ENCODE results near the gene ACVR1C. TPM values are rescaled to one million over a fixed set of nuclear protein-coding genes. Genes with fewer than 3 reads are reported as not detected.

ACVR1C gene
- total and polyA plus RNA-seq, 2 of the 8 experiments (the other 6 are each of a cell fraction or from before 2014, with no cell fraction given) = 0.21 to 0.52 TPM

DNA sequence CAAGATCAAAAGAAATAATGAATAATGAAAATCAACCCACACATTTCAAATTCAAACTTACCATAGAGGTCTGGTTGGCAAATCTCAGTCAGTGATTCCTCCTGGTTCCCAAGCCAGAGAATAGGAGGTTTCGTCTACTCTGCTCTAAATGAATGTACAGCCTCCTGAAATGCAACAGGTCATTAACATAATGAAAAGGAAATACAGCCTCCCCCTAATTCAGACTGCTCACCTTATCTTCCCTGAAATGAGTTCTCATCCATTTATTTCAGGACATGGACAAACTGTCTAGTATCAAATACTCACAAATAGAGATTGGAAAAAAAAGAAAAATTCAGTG is 141.4 kb downstream of the ACVR1C start:
- Histone ChIP-seq H3K27me3 (replicated peaks in 1 of 4; ENCODE audit: control insufficient read depth in 3 of 4, extremely low read depth in 1 of 4, insufficient read depth in 3 of 4, low read length in 3 of 4) (no peaks in the 10 kb centered on the region), H3K9ac (replicated peaks in 1 of 4; ENCODE audit: extremely low read depth in 1 of 4, low read depth in 3 of 4, low read length in 3 of 4) (no peak overlapping the region), H3K23ac (ENCODE audit: insufficient read length) (no peak overlapping the region), H4K91ac (replicated peaks; ENCODE audit: insufficient read length, low read length) (no peak overlapping the region), H2BK20ac (ENCODE audit: low read length) (no peak overlapping the region), H3K4ac (replicated peaks; ENCODE audit: insufficient read length, low read depth, low read length) (no peak overlapping the region), H3K4me3 (ENCODE audit: extremely low read depth in 1 of 4, insufficient read depth in 2 of 4, low read depth in 3 of 4, low read length in 4 of 4) (no peak overlapping the region), H4K8ac (ENCODE audit: extremely low read depth, insufficient read depth, low read length) (no peak overlapping the region), H4K20me1 (replicated peaks in 1 of 2; ENCODE audit: control insufficient read depth in 1 of 2, insufficient read depth in 2 of 2, low read length in 2 of 2) (no peaks in the 10 kb centered on the region), H3K79me1 (ENCODE audit: low read depth, low read length) (no peaks in the 10 kb centered on the region), H3K14ac (ENCODE audit: insufficient read length) (no peak overlapping the region), H3K27ac (ENCODE audit: low read depth, low read length) (no peak overlapping the region), H3K18ac (ENCODE audit: extremely low read depth, low read length) (no peak overlapping the region), H2AK5ac (ENCODE audit: low read depth, low read length) (no peak overlapping the region), H4K5ac (ENCODE audit: insufficient read length, low read depth, low read length) (no peak overlapping the region), H3K56ac (replicated peaks; ENCODE audit: insufficient read length, low read depth, low read length) (no peak overlapping the region), H3K9me3 (ENCODE audit: insufficient read depth in 2 of 2, low read depth in 1 of 2, low read length in 1 of 2) (no peaks in the 10 kb centered on the region), H2BK15ac (ENCODE audit: low read length) (no peak overlapping the region), H3K4me2 (ENCODE audit: insufficient read depth in 1 of 2, low read depth in 2 of 2, low read length in 2 of 2) (no peak overlapping the region), H2BK120ac (replicated peaks; ENCODE audit: low read depth, low read length) (no peak overlapping the region), H3K23me2 (ENCODE audit: low read depth, low read length) (no peaks in the 10 kb centered on the region), H3K36me3 (ENCODE audit: control insufficient read depth in 2 of 4, insufficient read depth in 4 of 4, low read length in 3 of 4) (no peaks in the 10 kb centered on the region), H2BK12ac (ENCODE audit: low read depth, low read length) (no peak overlapping the region), H3K4me1 (replicated peaks in 1 of 4; ENCODE audit: control insufficient read depth in 3 of 4, insufficient read depth in 4 of 4, low read length in 3 of 4) (no peaks in the 10 kb centered on the region), H3K79me2 (ENCODE audit: control insufficient read depth in 1 of 2, insufficient read depth in 2 of 2, low read length in 2 of 2) (no peaks in the 10 kb centered on the region), H2BK5ac (ENCODE audit: low read depth, low read length) (no peak overlapping the region), H2AFZ (ENCODE audit: low read length) (no peak overlapping the region)
- WGBS, 2 experiments (ENCODE audit: extremely low coverage in 1 of 2, insufficient coverage in 1 of 2, insufficient read length in 1 of 2, insufficient replicate concordance in 2 of 2, low coverage in 1 of 2, low lambda C conversion rate in 2 of 2, missing lambda C conversion rate in 1 of 2) = 71% methylated on average over 1 of the region's 1 CpG; no CpG with 5 or more reads in 1 of the 2 experiments
- TF ChIP-seq E2F6 (IDR thresholded peaks at IDR 0.05) = no peak
- TF ChIP-seq RXRA (IDR thresholded peaks at IDR 0.05; ENCODE audit: insufficient read depth, low read depth, low read length) = no peak
- no peak for TF ChIP-seq HDAC6 (IDR thresholded peaks at IDR 0.05; ENCODE audit: low read depth, low read length)
- no peak for TF ChIP-seq EGR1 (IDR thresholded peaks at IDR 0.05; ENCODE audit: borderline replicate concordance, low read depth, low read length)
- TF ChIP-seq SIX5 (IDR thresholded peaks at IDR 0.05; ENCODE audit: low read depth, low read length) = no peak
- no peak for TF ChIP-seq TAF7 (optimal IDR thresholded peaks at IDR 0.05; ENCODE audit: borderline replicate concordance, low read depth, low read length)
- DNase-seq (ENCODE audit: low read depth in 1 of 2, low spot score in 2 of 2) (no peak), FAIRE-seq (no peak)
- POLR2A ChIA-PET (ENCODE audit: partially characterized antibody) = no interaction called here
- CTCF ChIA-PET (ENCODE audit: partially characterized antibody) = interaction anchor here (1.1 to 3.7 kb wide), 7 partner anchors 141 to 523 kb away, joined by 3 to 22 read pairs (median 5); partner anchors contain the start of gene ACVR1C

Data from H1 (cell line).